Endothelial cell of umbilical vein (primary cell): ENCODE results near the gene KPNA1. TPM values are rescaled to one million over a fixed set of nuclear protein-coding genes. Genes with fewer than 3 reads are reported as not detected.

Experiments
- BruUV-seq: library from RNA; stranded (reverse); fragments of 400-500 nt; replicated peaks from 2 replicates; lab custom pipeline; 2021; lab: Mats Ljungman, UMichigan
- CTCF ChIA-PET: fragments of 300-600, 350-600 bp; sonication (Branson Sonifier 250); formaldehyde crosslinking; loops from one replicate; lab custom pipeline; 2021; ENCODE audit warnings: antibody characterized with exemption, inconsistent platforms; lab: Charles Lee
- POLR2A ChIA-PET: fragments of 300-600, 350-600 bp; sonication (Branson Sonifier 250); formaldehyde crosslinking; loops from one replicate; lab custom pipeline; 2021; ENCODE audit warnings: antibody characterized with exemption, inconsistent platforms; lab: Charles Lee
- DNase-seq: peaks from one replicate; pipeline ENCODE4 v3.0.0-alpha.2; 2011; ENCODE audit warnings: low read depth, low spot score
- FAIRE-seq: peaks from 2 replicates; lab custom pipeline; 2011; peaks lifted over from hg19 to GRCh38; lab: Jason Lieb, UNC
- H2AFZ ChIP-seq: 2 replicates; pipeline ENCODE4 v1.6.0; 2012; ENCODE audit warnings: low read depth, low read length, control low read depth, inconsistent platforms
- H3K27ac ChIP-seq: 2 replicates; pipeline ENCODE4 v1.5.1; 2011; ENCODE audit warnings: low read depth, mild to moderate bottlenecking, control low read depth, low read length, moderate library complexity; ENCODE audit not compliant: insufficient read depth
- H3K27me3 ChIP-seq, 2 experiments: 2 replicates each; pipeline versions ENCODE4 v1.6.0 to v1.6.1; 2011; ENCODE audit warnings: low read length in 2 of 2, mixed read lengths in 1 of 2; ENCODE audit not compliant: control insufficient read depth in 2 of 2, insufficient read depth in 2 of 2
- H3K36me3 ChIP-seq, 2 experiments: 2 replicates in 1 of 2; 3 replicates in 1 of 2; pipeline ENCODE4 v1.5.1; 2011; ENCODE audit warnings: low read length in 2 of 2, mild to moderate bottlenecking in 1 of 2, moderate library complexity in 1 of 2; ENCODE audit not compliant: control insufficient read depth in 2 of 2, insufficient read depth in 2 of 2; ENCODE audit errors: extremely low read depth in 1 of 2
- H3K4me1 ChIP-seq: 3 replicates; pipeline ENCODE4 v1.5.1; 2011; ENCODE audit warnings: mild to moderate bottlenecking, low read length; ENCODE audit not compliant: control insufficient read depth, insufficient read depth; ENCODE audit errors: extremely low read depth
- H3K4me2 ChIP-seq: 2 replicates; pipeline ENCODE4 v1.6.1; 2011; ENCODE audit warnings: low read length, control low read depth, mixed read lengths; ENCODE audit not compliant: insufficient read depth
- H3K4me3 ChIP-seq, 3 experiments: fragments of 200-600 bp in 1 of 3; sonication (generic), shearing (Covaris generic) in 1 of 3; replicated peaks in 1 of 3; 2 replicates each; pipeline ENCODE4 v1.5.1; 2011 to 2016; ENCODE audit warnings: control low read depth in 3 of 3, low read length in 3 of 3, mild to moderate bottlenecking in 2 of 3, inconsistent platforms in 1 of 3, low read depth in 1 of 3, moderate library complexity in 1 of 3; ENCODE audit not compliant: insufficient read depth in 1 of 3
- H3K79me2 ChIP-seq: 2 replicates; pipeline ENCODE4 v1.6.0; 2012; ENCODE audit warnings: low read length, inconsistent platforms; ENCODE audit not compliant: control insufficient read depth, insufficient read depth
- H3K9ac ChIP-seq: replicated peaks from 2 replicates; pipeline ENCODE3; 2011; ENCODE audit warnings: low read length, control low read depth; ENCODE audit not compliant: insufficient read depth; ENCODE audit errors: extremely low read depth
- H3K9me1 ChIP-seq: replicated peaks from 3 replicates; pipeline ENCODE4 v1.6.0; 2011; ENCODE audit warnings: mild to moderate bottlenecking, low read length; ENCODE audit not compliant: control insufficient read depth, insufficient read depth; ENCODE audit errors: extremely low read depth
- H3K9me3 ChIP-seq: replicated peaks from 2 replicates; pipeline ENCODE4 v1.5.1; 2012; ENCODE audit warnings: low read length, inconsistent platforms; ENCODE audit not compliant: control insufficient read depth, insufficient read depth
- H4K20me1 ChIP-seq: replicated peaks from 2 replicates; pipeline ENCODE3; 2011; ENCODE audit warnings: mild to moderate bottlenecking, low read length; ENCODE audit not compliant: control insufficient read depth, insufficient read depth; ENCODE audit errors: extremely low read depth
- EZH2 ChIP-seq: IDR thresholded peaks from 2 replicates; pipeline ENCODE4 v1.6.1; 2012; ENCODE audit warnings: borderline replicate concordance, low read depth, mild to moderate bottlenecking, moderate library complexity, low read length, inconsistent platforms; ENCODE audit not compliant: severe bottlenecking
- MYC ChIP-seq: IDR thresholded peaks from one replicate; pipeline ENCODE4 v1.6.1; 2011; ENCODE audit warnings: mild to moderate bottlenecking, low read depth, low read length
- POLR2A ChIP-seq: IDR thresholded peaks from 2 replicates; pipeline ENCODE4 v1.6.1; 2012; ENCODE audit warnings: low read depth, mild to moderate bottlenecking, control low read depth, low read length
- POLR2AphosphoS5 ChIP-seq: IDR thresholded peaks from 2 replicates; pipeline ENCODE4 v1.6.1; 2012; ENCODE audit warnings: low read depth, mild to moderate bottlenecking, control low read depth, low read length, moderate library complexity; ENCODE audit not compliant: insufficient read depth
- dilution Hi-C: fragments of 300-500 bp; cut with MboI; formaldehyde crosslinking; loops from one replicate; pipeline ENCODE4 v1.15.0; 2019; ENCODE audit warnings: low sequenced_read_pairs; ENCODE audit not compliant: extremely low pct_ligation_motif_present
- intact Hi-C: fragments of 100-400 bp; cut with micrococcal nuclease; formaldehyde crosslinking; loops from one replicate; pipeline ENCODE4 v1.10.0; 2022
- polyA plus RNA-seq, 4 experiments: library from polyadenylated mRNA; depleted of rRNA in 3 of 4; stranded (reverse) in 3 of 4; unstranded in 1 of 4; fragments of >200 nt; gene quantifications; 2 replicates each; pipeline versions ENCODE4 v1.2.1 to v1.2.3, GENCODE V29; 2011 to 2012; ENCODE audit warnings: missing spikeins in 1 of 4
- total RNA-seq: library from RNA; stranded (reverse); gene quantifications from 2 replicates; pipeline ENCODE4 v1.2.3, GENCODE V29; 2021
- TF ChIP-seq, protein P1 (sequence below), 2 donors: IDR thresholded peaks; 1 replicate in 1 of 2; 2 replicates in 1 of 2; pipeline ENCODE4 v1.5.1; 2011; ENCODE audit warnings: low read length in 2 of 2, mild to moderate bottlenecking in 2 of 2, moderate library complexity in 2 of 2, control low read depth in 1 of 2, inconsistent platforms in 1 of 2, low read depth in 1 of 2; ENCODE audit not compliant: insufficient read depth in 1 of 2; ENCODE audit errors: extremely low read depth in 1 of 2

The KPNA1 gene
- total and polyA plus RNA-seq, 2 donors (not counting 3 experiments of a cell fraction or from before 2014, with no cell fraction given) = 24.4 to 110 TPM

DNA sequence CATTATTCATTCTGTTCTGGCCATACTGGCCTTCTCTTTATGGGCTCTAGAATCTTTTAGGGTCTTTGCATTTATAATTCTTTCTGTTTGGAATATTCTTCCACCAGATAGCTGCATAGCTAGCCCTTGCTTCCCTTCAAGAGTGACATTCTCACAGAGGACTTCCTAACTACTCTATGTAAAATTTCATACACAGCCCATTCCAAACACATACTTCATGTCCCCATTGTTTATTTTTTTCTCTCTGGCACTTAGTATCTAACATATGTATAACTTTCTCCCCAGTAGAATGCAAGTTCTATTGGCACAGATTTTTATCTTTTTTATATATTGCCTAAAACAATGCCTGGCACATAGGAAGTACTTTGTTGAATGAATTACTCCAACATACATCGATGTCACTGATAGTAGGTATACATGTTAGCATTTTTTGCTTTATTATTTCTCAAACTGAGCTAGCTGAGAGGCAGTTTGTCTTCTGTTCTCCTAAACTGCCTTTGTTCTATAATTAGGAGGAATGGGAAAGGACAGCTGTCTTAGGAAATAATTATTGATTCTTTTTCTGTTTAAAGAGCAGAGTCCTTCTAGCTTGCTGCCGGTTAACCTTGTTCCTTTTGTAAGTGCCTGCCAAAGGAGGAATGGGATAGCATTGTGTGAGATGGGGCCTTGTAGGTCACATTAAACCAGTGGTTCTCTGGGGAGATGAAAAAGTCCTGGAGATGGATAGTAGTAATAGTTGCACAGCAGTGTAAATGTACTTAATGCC, 122.9 kb downstream of the KPNA1 start:
- Histone ChIP-seq H3K36me3 (no peaks in the 10 kb centered on the region), H3K27me3 (no peaks in the 10 kb centered on the region), H3K79me2 (no peaks in the 10 kb centered on the region), H3K27ac (no peak overlapping the region), H2AFZ (no peak overlapping the region), H3K4me3 (no peak overlapping the region), H3K9me1 (no peaks in the 10 kb centered on the region), H3K9me3 (no peaks in the 10 kb centered on the region), H3K9ac (no peak overlapping the region), H4K20me1 (no peaks in the 10 kb centered on the region), H3K4me1 (peaks cover 4% of the 10 kb centered on the region), H3K4me2 (no peak overlapping the region)
- TF ChIP-seq MYC = no peak
- no peak for TF ChIP-seq EZH2
- intact Hi-C loops = loop anchor here (1.0 to 10.0 kb wide), 4 partner anchors 8 to 863 kb away; partner anchors contain the start of genes DTX3L, FAM162A and PARP9
- dilution Hi-C loops = no loop called here
- ChIA-PET POLR2A (no interaction called here), CTCF (interaction anchor here (1.0 to 5.4 kb wide), 7 partner anchors 13 to 551 kb away, joined by 4 to 120 read pairs (median 6); partner anchors contain the start of gene PARP14)
- FAIRE-seq = no peak
- no peak for DNase-seq
- BruUV-seq = no TSS peak

DNA sequence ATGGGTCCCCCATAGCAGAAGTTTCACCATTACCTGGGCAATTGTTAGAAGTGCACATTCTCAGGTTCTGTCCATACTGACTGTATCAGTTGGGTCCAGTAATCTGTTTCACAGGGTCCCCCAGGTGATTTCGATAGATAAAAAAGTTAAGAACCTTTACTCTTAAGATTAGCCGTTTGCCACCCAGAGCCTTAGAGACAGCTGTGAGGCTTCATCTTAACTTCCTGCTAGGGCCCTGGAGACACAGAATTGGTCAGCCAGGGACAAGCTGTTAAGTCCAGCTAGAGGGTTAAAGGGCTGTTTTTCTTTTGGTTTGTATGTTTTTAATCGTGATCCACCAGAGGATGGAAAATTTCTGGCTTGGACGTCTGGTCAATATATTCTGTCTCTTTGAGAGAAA, 124.1 kb downstream of the KPNA1 start:
- DNase-seq (no peak), FAIRE-seq (peak; percentile 37)
- H3K79me2 ChIP-seq = no peaks in the 10 kb centered on the region
- no peaks in the 10 kb centered on the region for H3K9me1 ChIP-seq
- POLR2A ChIA-PET = no interaction called here
- H2AFZ ChIP-seq = no peak overlapping the region
- H3K4me2 ChIP-seq = no peak overlapping the region
- no peaks in the 10 kb centered on the region for H3K27me3 ChIP-seq
- dilution Hi-C loops (no loop called here), intact Hi-C loops (loop anchor here (5.0 to 10.0 kb wide), 2 partner anchors 172 to 864 kb away; partner anchors contain the start of genes DTX3L and PARP9)
- no peak overlapping the region for H3K27ac ChIP-seq
- BruUV-seq = no TSS peak
- TF ChIP-seq EZH2 (no peak), POLR2AphosphoS5 (no peak), POLR2A (no peak)
- TF ChIP-seq, protein P1, sequence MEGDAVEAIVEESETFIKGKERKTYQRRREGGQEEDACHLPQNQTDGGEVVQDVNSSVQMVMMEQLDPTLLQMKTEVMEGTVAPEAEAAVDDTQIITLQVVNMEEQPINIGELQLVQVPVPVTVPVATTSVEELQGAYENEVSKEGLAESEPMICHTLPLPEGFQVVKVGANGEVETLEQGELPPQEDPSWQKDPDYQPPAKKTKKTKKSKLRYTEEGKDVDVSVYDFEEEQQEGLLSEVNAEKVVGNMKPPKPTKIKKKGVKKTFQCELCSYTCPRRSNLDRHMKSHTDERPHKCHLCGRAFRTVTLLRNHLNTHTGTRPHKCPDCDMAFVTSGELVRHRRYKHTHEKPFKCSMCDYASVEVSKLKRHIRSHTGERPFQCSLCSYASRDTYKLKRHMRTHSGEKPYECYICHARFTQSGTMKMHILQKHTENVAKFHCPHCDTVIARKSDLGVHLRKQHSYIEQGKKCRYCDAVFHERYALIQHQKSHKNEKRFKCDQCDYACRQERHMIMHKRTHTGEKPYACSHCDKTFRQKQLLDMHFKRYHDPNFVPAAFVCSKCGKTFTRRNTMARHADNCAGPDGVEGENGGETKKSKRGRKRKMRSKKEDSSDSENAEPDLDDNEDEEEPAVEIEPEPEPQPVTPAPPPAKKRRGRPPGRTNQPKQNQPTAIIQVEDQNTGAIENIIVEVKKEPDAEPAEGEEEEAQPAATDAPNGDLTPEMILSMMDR (IDR thresholded peaks at IDR 0.05; ENCODE audit: extremely low read depth in 1 of 2, insufficient read depth in 1 of 2, low read depth in 1 of 2, low read length in 2 of 2) = no peak
- CTCF ChIA-PET = interaction anchor here (1.6 to 5.4 kb wide), 3 partner anchors 18 to 844 kb away, joined by 4 to 120 read pairs (median 22); partner anchors contain the start of gene PARP14
- no peaks in the 10 kb centered on the region for H3K36me3 ChIP-seq
- H3K9me3 ChIP-seq = no peaks in the 10 kb centered on the region
- H3K4me3 ChIP-seq = no peak overlapping the region
- no peak overlapping the region for H3K9ac ChIP-seq
- H3K4me1 ChIP-seq = peaks cover 3% of the 10 kb centered on the region
- no peaks in the 10 kb centered on the region for H4K20me1 ChIP-seq
